Astrocyte (in vitro differentiated cells and primary cell): ENCODE measurements around the gene HCAR2. TPM values are rescaled to one million over a fixed set of nuclear protein-coding genes. Genes with fewer than 3 reads are reported as not detected.

Experiments
- DNase-seq: peaks from one replicate; pipeline ENCODE4 v3.0.0-alpha.2; 2010; ENCODE audit warnings: low read depth
- FAIRE-seq: peaks from 2 replicates; lab custom pipeline; 2011; peaks lifted over from hg19 to GRCh38; lab: Jason Lieb, UNC
- H2AFZ ChIP-seq: 2 replicates; pipeline ENCODE4 v1.6.0; 2012; ENCODE audit warnings: low read depth, low read length, inconsistent platforms
- H3K27ac ChIP-seq: 2 replicates; pipeline ENCODE4 v1.5.1; 2011; ENCODE audit warnings: low read depth, low read length, inconsistent platforms
- H3K27me3 ChIP-seq: 2 replicates; pipeline ENCODE4 v1.6.0; 2011; ENCODE audit warnings: low read length, inconsistent platforms; ENCODE audit not compliant: insufficient read depth
- H3K36me3 ChIP-seq: 2 replicates; pipeline ENCODE4 v1.5.1; 2011; ENCODE audit warnings: low read length, inconsistent platforms; ENCODE audit not compliant: insufficient read depth
- H3K4me1 ChIP-seq: 2 replicates; pipeline ENCODE4 v1.5.1; 2011; ENCODE audit warnings: low read length, inconsistent platforms; ENCODE audit not compliant: insufficient read depth
- H3K4me2 ChIP-seq: 2 replicates; pipeline ENCODE4 v1.6.0; 2012; ENCODE audit warnings: low read length, inconsistent platforms
- H3K4me3 ChIP-seq: 2 replicates; pipeline ENCODE4 v1.5.1; 2011; ENCODE audit warnings: low read depth, mild to moderate bottlenecking, low read length, inconsistent platforms; ENCODE audit not compliant: insufficient read depth
- H3K79me2 ChIP-seq: 2 replicates; pipeline ENCODE4 v1.6.0; 2012; ENCODE audit warnings: mild to moderate bottlenecking, low read length, inconsistent platforms; ENCODE audit not compliant: insufficient read depth
- H3K9ac ChIP-seq: 2 replicates; pipeline ENCODE4 v1.6.0; 2012; ENCODE audit warnings: mild to moderate bottlenecking, low read length, inconsistent platforms
- H3K9me3 ChIP-seq: 2 replicates; pipeline ENCODE4 v1.5.1; 2012; ENCODE audit warnings: low read depth, mild to moderate bottlenecking, low read length, inconsistent platforms; ENCODE audit not compliant: insufficient read depth
- H4K20me1 ChIP-seq: 2 replicates; pipeline ENCODE4 v1.6.0; 2012; ENCODE audit warnings: low read length, inconsistent platforms; ENCODE audit not compliant: insufficient read depth
- H3K27ac Mint-ChIP-seq: one replicate; pipeline ENCODE4 v1.8.0; 2021; ENCODE audit warnings: mild to moderate bottlenecking, mixed read lengths; ENCODE audit not compliant: unreplicated experiment
- H3K27me3 Mint-ChIP-seq: one replicate; pipeline ENCODE4 v1.8.0; 2021; ENCODE audit warnings: low read depth, mixed read lengths; ENCODE audit not compliant: unreplicated experiment
- H3K36me3 Mint-ChIP-seq: one replicate; pipeline ENCODE4 v1.8.0; 2021; ENCODE audit warnings: low read depth, mixed read lengths; ENCODE audit not compliant: unreplicated experiment
- H3K4me1 Mint-ChIP-seq: one replicate; pipeline ENCODE4 v1.8.0; 2021; ENCODE audit warnings: low read depth, mixed read lengths; ENCODE audit not compliant: unreplicated experiment
- H3K4me3 Mint-ChIP-seq: one replicate; pipeline ENCODE4 v1.8.0; 2021; ENCODE audit warnings: mild to moderate bottlenecking, moderate library complexity, mixed read lengths; ENCODE audit not compliant: unreplicated experiment
- H3K9me3 Mint-ChIP-seq: one replicate; pipeline ENCODE4 v1.8.0; 2021; ENCODE audit warnings: mild to moderate bottlenecking, mixed read lengths; ENCODE audit not compliant: unreplicated experiment
- CTCF ChIP-seq: IDR thresholded peaks from 2 replicates; pipeline ENCODE4 v1.5.1; 2011; ENCODE audit warnings: low read depth, mild to moderate bottlenecking, inconsistent platforms, low read length, moderate library complexity; ENCODE audit not compliant: insufficient read depth
- EZH2 ChIP-seq: IDR thresholded peaks from 2 replicates; pipeline ENCODE4 v1.6.1; 2012; ENCODE audit warnings: mild to moderate bottlenecking, low read length, inconsistent platforms; ENCODE audit not compliant: insufficient read depth
- total RNA-seq: library from RNA; stranded (reverse); gene quantifications from 2 replicates; pipeline ENCODE4 v1.2.1, GENCODE V29; 2021

The HCAR2 gene
- total RNA-seq, 1 donor from 2014 or later, result not detected

DNA sequence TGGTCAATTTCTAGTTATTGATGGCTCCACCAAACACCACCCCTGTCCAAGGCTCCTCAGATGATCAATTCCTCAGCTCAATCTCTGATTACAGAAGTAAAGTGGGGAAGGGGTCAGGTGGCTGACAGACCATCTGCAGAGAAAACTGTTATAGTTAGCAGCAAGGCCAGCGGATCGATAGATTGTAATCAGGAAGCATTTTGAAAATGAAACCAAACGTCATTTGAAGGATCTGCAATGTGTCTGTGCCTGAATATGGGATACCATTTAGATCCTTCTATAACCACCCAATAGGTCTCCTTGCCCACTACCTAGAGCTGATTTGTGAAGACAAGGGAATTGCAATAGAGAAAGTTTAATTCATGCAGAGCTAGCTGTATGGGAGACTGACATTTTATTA, 11.6 kb downstream of the HCAR2 start:
- H3K9me3 ChIP-seq, result no peaks in the 10 kb centered on the region
- Mint-ChIP-seq H3K36me3 (no peaks in the 10 kb centered on the region), H3K9me3 (no peaks in the 10 kb centered on the region), H3K4me1 (no peaks in the 10 kb centered on the region), H3K27me3 (peaks cover 5% of the 10 kb centered on the region), H3K4me3 (no peak overlapping the region), H3K27ac (no peak overlapping the region)
- FAIRE-seq (no peak), DNase-seq (no peak)
- H2AFZ ChIP-seq, result no peak overlapping the region
- TF ChIP-seq CTCF, result no peak
- no peak for TF ChIP-seq EZH2
- H3K79me2 ChIP-seq, result no peaks in the 10 kb centered on the region
- no peak overlapping the region for H3K4me3 ChIP-seq
- no peaks in the 10 kb centered on the region for H4K20me1 ChIP-seq
- H3K36me3 ChIP-seq, result no peaks in the 10 kb centered on the region
- H3K4me1 ChIP-seq, result no peaks in the 10 kb centered on the region
- H3K27me3 ChIP-seq, result no peaks in the 10 kb centered on the region
- no peak overlapping the region for H3K27ac ChIP-seq
- no peak overlapping the region for H3K9ac ChIP-seq
- H3K4me2 ChIP-seq, result no peak overlapping the region

DNA sequence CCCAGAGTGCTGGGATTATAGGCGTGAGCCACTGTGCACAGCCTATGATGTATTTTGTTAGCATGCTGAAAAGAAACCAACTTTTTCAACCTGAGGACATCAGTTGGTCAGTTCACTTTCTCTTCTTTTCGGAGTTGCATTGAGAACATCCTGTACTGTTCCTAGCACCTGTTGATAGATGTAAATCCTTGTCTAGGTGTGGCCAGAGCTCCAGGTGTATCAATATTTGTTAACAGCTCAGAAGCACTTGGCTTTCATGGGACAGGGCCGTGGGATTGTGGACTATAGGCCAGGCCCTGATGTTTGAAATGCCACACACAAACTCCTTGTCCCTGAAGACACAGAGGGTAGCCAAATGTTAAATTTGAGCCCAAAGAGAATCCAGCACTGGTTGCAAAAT, 14.9 kb downstream of the HCAR2 start:
- Histone ChIP-seq H3K27ac (no peak overlapping the region), H3K79me2 (no peaks in the 10 kb centered on the region), H3K27me3 (no peaks in the 10 kb centered on the region), H3K9me3 (no peaks in the 10 kb centered on the region), H4K20me1 (no peaks in the 10 kb centered on the region), H3K4me2 (no peak overlapping the region), H3K4me1 (no peaks in the 10 kb centered on the region), H3K36me3 (no peaks in the 10 kb centered on the region), H3K9ac (no peak overlapping the region), H2AFZ (no peak overlapping the region), H3K4me3 (no peak overlapping the region)
- Mint-ChIP-seq H3K9me3 (no peaks in the 10 kb centered on the region), H3K4me3 (no peak overlapping the region), H3K27ac (no peak overlapping the region), H3K4me1 (no peaks in the 10 kb centered on the region), H3K27me3 (peaks cover 7% of the 10 kb centered on the region), H3K36me3 (no peaks in the 10 kb centered on the region)
- DNase-seq (no peak), FAIRE-seq (no peak)
- no peak for TF ChIP-seq EZH2
- no peak for TF ChIP-seq CTCF

DNA sequence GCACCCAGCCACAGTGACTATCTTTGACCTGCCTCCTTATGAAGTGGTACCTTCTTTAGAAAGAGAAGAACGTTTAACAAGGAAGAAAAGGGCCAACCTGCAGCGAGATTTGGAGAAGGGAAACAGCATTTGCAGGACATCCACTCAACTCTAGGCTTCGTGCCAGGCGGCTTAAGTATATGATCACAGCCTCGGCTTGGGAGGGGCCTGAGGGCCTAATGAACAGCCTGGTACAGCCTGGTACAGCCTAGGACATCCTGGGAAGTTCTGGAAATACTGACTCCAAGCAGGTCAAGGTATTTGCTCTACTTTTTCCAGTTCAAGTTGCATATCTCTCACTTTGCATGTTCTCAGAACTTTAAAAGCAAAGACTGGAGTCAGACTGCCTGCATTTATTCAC, 16.1 kb downstream of the HCAR2 start:
- H3K4me1 Mint-ChIP-seq, result no peaks in the 10 kb centered on the region
- Histone ChIP-seq H3K4me3 (no peak overlapping the region), H4K20me1 (no peaks in the 10 kb centered on the region), H3K79me2 (no peaks in the 10 kb centered on the region), H3K36me3 (no peaks in the 10 kb centered on the region), H3K9me3 (no peaks in the 10 kb centered on the region), H3K4me2 (no peak overlapping the region), H2AFZ (no peak overlapping the region), H3K27me3 (no peaks in the 10 kb centered on the region), H3K27ac (no peak overlapping the region), H3K9ac (no peak overlapping the region), H3K4me1 (no peaks in the 10 kb centered on the region)
- no peak overlapping the region for H3K27ac Mint-ChIP-seq
- H3K4me3 Mint-ChIP-seq, result no peak overlapping the region
- peaks cover 2% of the 10 kb centered on the region for H3K27me3 Mint-ChIP-seq
- peak; percentile 22 for DNase-seq
- no peak for TF ChIP-seq CTCF
- no peaks in the 10 kb centered on the region for H3K9me3 Mint-ChIP-seq
- no peak for FAIRE-seq
- H3K36me3 Mint-ChIP-seq, result no peaks in the 10 kb centered on the region
